ENCODE results near the gene IL6ST. TPM values are rescaled to one million over a fixed set of nuclear protein-coding genes. Genes with fewer than 3 reads are reported as not detected.
A peak's percentile ranks its signal among the peaks of the same experiment; 100 is the strongest.

IL6ST gene
- total and polyA plus RNA-seq, 2 experiments from 2014 or later, result 219 to 503 TPM

DNA sequence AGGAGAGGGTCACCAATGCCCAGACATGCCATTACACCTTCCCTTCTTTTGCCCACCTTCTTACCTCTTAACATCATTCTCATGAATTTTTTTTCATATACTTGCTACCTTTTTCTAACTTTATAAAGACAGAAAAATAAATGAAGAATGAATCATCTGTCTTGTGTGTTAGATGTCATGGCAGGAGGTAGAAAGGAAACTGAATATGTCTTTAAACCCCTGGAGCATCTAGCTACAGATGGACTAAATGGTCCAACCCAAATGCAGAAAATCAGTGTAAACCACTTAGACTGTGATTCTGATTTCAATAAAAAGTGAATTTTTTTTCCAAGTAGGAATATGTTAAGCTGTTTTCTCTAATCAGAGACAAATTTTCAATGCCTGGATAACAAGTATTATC is 11.8 kb upstream of the IL6ST start:
- no peak overlapping the region for H3K4me2 ChIP-seq
- no peak for DNase-seq (ENCODE audit: low spot score)
- TF ChIP-seq EZH2 (IDR thresholded peaks at IDR 0.05; ENCODE audit: borderline replicate concordance) (no peak), EZH2phosphoT487 (IDR thresholded peaks at IDR 0.05; ENCODE audit: low read depth, severe bottlenecking, unreplicated experiment) (no peak)
- TF ChIP-seq, protein P1, sequence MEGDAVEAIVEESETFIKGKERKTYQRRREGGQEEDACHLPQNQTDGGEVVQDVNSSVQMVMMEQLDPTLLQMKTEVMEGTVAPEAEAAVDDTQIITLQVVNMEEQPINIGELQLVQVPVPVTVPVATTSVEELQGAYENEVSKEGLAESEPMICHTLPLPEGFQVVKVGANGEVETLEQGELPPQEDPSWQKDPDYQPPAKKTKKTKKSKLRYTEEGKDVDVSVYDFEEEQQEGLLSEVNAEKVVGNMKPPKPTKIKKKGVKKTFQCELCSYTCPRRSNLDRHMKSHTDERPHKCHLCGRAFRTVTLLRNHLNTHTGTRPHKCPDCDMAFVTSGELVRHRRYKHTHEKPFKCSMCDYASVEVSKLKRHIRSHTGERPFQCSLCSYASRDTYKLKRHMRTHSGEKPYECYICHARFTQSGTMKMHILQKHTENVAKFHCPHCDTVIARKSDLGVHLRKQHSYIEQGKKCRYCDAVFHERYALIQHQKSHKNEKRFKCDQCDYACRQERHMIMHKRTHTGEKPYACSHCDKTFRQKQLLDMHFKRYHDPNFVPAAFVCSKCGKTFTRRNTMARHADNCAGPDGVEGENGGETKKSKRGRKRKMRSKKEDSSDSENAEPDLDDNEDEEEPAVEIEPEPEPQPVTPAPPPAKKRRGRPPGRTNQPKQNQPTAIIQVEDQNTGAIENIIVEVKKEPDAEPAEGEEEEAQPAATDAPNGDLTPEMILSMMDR (IDR thresholded peaks at IDR 0.05; ENCODE audit: poor library complexity), result no peak

DNA sequence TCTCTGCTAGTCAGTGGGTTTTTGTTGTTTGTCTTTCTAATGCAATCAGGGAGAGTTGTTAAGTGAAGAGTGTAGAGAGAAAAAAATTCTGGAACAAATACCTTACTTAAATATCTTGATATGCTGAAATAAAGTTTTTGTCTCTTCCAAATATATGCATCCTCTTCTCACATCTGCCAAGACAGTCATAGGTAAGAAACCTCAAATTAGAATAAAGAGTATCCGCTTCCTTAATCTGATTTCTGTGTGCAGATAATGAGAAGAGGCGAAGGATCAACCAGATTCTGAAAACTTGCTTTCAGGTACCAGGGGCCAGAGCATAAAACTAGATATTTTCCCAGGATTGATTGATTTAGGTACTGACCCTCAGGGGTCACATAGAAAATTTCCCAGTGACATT is 11.3 kb upstream of the IL6ST start:
- H2AFZ ChIP-seq, result no peak overlapping the region
- 100% methylated on average over 2 of the region's 2 CpGs for WGBS (ENCODE audit: low lambda C conversion rate, missing lambda C conversion rate)
- peaks cover 4% of the 10 kb centered on the region for H3K9me3 ChIP-seq (ENCODE audit: low read depth)
- peaks cover 12% of the 10 kb centered on the region for H3K4me1 ChIP-seq (ENCODE audit: insufficient read depth)
- no peak overlapping the region for H3K4me3 ChIP-seq
- no peak for DNase-seq (ENCODE audit: low spot score)
- H3K27ac ChIP-seq, result no peak overlapping the region
- no peak for TF ChIP-seq EZH2 (IDR thresholded peaks at IDR 0.05; ENCODE audit: borderline replicate concordance)
- TF ChIP-seq EZH2phosphoT487 (IDR thresholded peaks at IDR 0.05; ENCODE audit: low read depth, severe bottlenecking, unreplicated experiment), result no peak
- TF ChIP-seq, protein P1 (IDR thresholded peaks at IDR 0.05; ENCODE audit: poor library complexity), result no peak
- no peaks in the 10 kb centered on the region for H3K27me3 ChIP-seq
- no peaks in the 10 kb centered on the region for H3K79me2 ChIP-seq
- no peaks in the 10 kb centered on the region for H3K36me3 ChIP-seq (replicated peaks; ENCODE audit: insufficient read depth, low read depth)
- no peak overlapping the region for H3K4me2 ChIP-seq
- H4K20me1 ChIP-seq (ENCODE audit: insufficient read depth, poor library complexity, severe bottlenecking), result no peaks in the 10 kb centered on the region
- H3K9me2 ChIP-seq (replicated peaks; ENCODE audit: insufficient read depth), result no peaks in the 10 kb centered on the region

More for the DNA sequence above, 11.8 kb upstream of the IL6ST start:
- Histone ChIP-seq H3K79me2 (no peaks in the 10 kb centered on the region), H3K9me3 (ENCODE audit: low read depth) (peaks cover 4% of the 10 kb centered on the region), H3K27me3 (no peaks in the 10 kb centered on the region), H2AFZ (no peak overlapping the region), H3K36me3 (replicated peaks; ENCODE audit: insufficient read depth, low read depth) (no peaks in the 10 kb centered on the region), H3K4me1 (ENCODE audit: insufficient read depth) (peaks cover 12% of the 10 kb centered on the region), H3K27ac (no peak overlapping the region), H3K9me2 (replicated peaks; ENCODE audit: insufficient read depth) (no peaks in the 10 kb centered on the region), H3K4me3 (no peak overlapping the region), H4K20me1 (ENCODE audit: insufficient read depth, poor library complexity, severe bottlenecking) (no peaks in the 10 kb centered on the region)

DNA sequence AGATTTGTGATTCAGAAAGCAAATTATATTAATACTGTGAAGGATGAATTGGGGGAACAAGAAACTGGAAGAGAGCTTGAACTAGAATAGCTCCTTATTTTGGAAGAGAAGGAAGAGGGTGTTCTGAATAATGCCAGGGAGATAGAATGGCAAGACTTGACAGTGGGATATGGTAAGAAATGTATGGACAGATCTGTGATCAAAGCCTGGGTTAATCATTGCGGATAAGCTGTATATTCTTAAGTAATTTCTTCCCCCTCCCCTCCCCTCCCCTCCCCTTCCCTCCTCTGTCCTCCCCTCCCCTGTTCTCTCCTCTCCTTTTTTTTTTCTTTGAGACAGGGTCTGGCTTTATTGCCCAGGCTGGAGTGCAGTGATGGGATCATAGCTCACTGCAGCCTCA is 10.1 kb upstream of the IL6ST start:
- Histone ChIP-seq H3K79me2 (no peaks in the 10 kb centered on the region), H3K36me3 (replicated peaks; ENCODE audit: insufficient read depth, low read depth) (no peaks in the 10 kb centered on the region), H3K27ac (no peak overlapping the region), H3K4me2 (no peak overlapping the region), H3K9me3 (ENCODE audit: low read depth) (peaks cover 4% of the 10 kb centered on the region), H3K27me3 (no peaks in the 10 kb centered on the region), H3K9me2 (replicated peaks; ENCODE audit: insufficient read depth) (no peaks in the 10 kb centered on the region), H2AFZ (no peak overlapping the region), H3K4me1 (ENCODE audit: insufficient read depth) (peaks cover 12% of the 10 kb centered on the region), H3K4me3 (no peak overlapping the region), H4K20me1 (ENCODE audit: insufficient read depth, poor library complexity, severe bottlenecking) (no peaks in the 10 kb centered on the region)
- TF ChIP-seq, protein P1 (IDR thresholded peaks at IDR 0.05; ENCODE audit: poor library complexity), result no peak
- TF ChIP-seq EZH2 (IDR thresholded peaks at IDR 0.05; ENCODE audit: borderline replicate concordance) (no peak), EZH2phosphoT487 (IDR thresholded peaks at IDR 0.05; ENCODE audit: low read depth, severe bottlenecking, unreplicated experiment) (no peak)
- DNase-seq (ENCODE audit: low spot score), result no peak
- 100% methylated on average over 1 of the region's 1 CpG for WGBS (ENCODE audit: low lambda C conversion rate, missing lambda C conversion rate)

DNA sequence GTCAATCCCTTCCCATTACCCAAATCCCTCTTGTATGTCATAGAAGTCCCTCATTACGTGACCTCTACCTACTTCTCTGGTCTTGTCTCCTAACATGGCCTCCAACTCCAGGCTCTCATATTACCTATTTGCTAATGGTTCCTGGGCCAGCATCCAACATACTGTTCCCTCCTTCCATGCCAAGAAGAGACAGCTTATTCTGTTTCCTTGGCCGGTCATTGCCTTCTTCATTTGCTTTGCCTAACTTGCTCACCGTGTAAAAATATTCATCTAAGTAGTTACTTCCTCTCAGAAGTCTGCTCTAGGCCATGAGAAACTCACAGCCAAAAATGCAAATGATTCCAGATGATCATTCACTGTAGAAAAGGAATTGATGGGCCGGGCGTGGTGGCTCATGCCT is 8.9 kb upstream of the IL6ST start:
- Histone ChIP-seq H3K9me3 (ENCODE audit: low read depth) (peaks cover 4% of the 10 kb centered on the region), H3K9me2 (replicated peaks; ENCODE audit: insufficient read depth) (no peaks in the 10 kb centered on the region), H3K27me3 (no peaks in the 10 kb centered on the region), H3K4me3 (no peak overlapping the region), H3K79me2 (no peaks in the 10 kb centered on the region), H4K20me1 (ENCODE audit: insufficient read depth, poor library complexity, severe bottlenecking) (no peaks in the 10 kb centered on the region), H3K4me2 (no peak overlapping the region), H3K36me3 (replicated peaks; ENCODE audit: insufficient read depth, low read depth) (no peaks in the 10 kb centered on the region), H3K27ac (peak overlapping the region; percentile 94), H2AFZ (peak overlapping the region; percentile 36), H3K4me1 (ENCODE audit: insufficient read depth) (peaks cover 12% of the 10 kb centered on the region)
- DNase-seq (ENCODE audit: low spot score), result no peak
- TF ChIP-seq EZH2 (IDR thresholded peaks at IDR 0.05; ENCODE audit: borderline replicate concordance), result no peak
- no peak for TF ChIP-seq EZH2phosphoT487 (IDR thresholded peaks at IDR 0.05; ENCODE audit: low read depth, severe bottlenecking, unreplicated experiment)
- TF ChIP-seq, protein P1 (IDR thresholded peaks at IDR 0.05; ENCODE audit: poor library complexity), result no peak
- WGBS (ENCODE audit: low lambda C conversion rate, missing lambda C conversion rate), result 95% methylated on average over 5 of the region's 5 CpGs
